Adipocyte (in vitro differentiated cells): ENCODE measurements around the gene STOX1.
A peak's percentile ranks its signal among the peaks of the same experiment; 100 is the strongest.
"Not testable (repeated sequence)": the region's sequence is repeated elsewhere in the genome, so short reads cannot be mapped to it uniquely, and the experiment has no call there.

ENCODE experiments used
- DNase-seq: peaks from one replicate; pipeline ENCODE4 v3.0.0-alpha.2; 2015; ENCODE audit warnings: low read depth
- H3K27me3 ChIP-seq: replicated peaks from 2 replicates; pipeline ENCODE4 v1.7.0; 2013; ENCODE audit warnings: mild to moderate bottlenecking, low read length, moderate library complexity; ENCODE audit not compliant: control insufficient read depth, insufficient read depth
- H3K36me3 ChIP-seq: 2 replicates; pipeline ENCODE4 v1.7.0; 2013; ENCODE audit warnings: low read length, mild to moderate bottlenecking, moderate library complexity; ENCODE audit not compliant: control insufficient read depth, insufficient read depth, severe bottlenecking
- H3K4me1 ChIP-seq: 2 replicates; pipeline ENCODE4 v1.7.0; 2013; ENCODE audit warnings: mild to moderate bottlenecking, low read length, moderate library complexity; ENCODE audit not compliant: control insufficient read depth, insufficient read depth
- H3K4me3 ChIP-seq: 2 replicates; pipeline ENCODE4 v1.7.0; 2013; ENCODE audit warnings: mild to moderate bottlenecking, low read length, moderate library complexity
- H3K9ac ChIP-seq: 2 replicates; pipeline ENCODE4 v1.7.0; 2013; ENCODE audit warnings: mild to moderate bottlenecking, low read length, moderate library complexity
- H3K9me3 ChIP-seq: 2 replicates; pipeline ENCODE4 v1.7.0; 2013; ENCODE audit warnings: mild to moderate bottlenecking, low read length, moderate library complexity; ENCODE audit not compliant: control insufficient read depth

The STOX1 gene

DNA sequence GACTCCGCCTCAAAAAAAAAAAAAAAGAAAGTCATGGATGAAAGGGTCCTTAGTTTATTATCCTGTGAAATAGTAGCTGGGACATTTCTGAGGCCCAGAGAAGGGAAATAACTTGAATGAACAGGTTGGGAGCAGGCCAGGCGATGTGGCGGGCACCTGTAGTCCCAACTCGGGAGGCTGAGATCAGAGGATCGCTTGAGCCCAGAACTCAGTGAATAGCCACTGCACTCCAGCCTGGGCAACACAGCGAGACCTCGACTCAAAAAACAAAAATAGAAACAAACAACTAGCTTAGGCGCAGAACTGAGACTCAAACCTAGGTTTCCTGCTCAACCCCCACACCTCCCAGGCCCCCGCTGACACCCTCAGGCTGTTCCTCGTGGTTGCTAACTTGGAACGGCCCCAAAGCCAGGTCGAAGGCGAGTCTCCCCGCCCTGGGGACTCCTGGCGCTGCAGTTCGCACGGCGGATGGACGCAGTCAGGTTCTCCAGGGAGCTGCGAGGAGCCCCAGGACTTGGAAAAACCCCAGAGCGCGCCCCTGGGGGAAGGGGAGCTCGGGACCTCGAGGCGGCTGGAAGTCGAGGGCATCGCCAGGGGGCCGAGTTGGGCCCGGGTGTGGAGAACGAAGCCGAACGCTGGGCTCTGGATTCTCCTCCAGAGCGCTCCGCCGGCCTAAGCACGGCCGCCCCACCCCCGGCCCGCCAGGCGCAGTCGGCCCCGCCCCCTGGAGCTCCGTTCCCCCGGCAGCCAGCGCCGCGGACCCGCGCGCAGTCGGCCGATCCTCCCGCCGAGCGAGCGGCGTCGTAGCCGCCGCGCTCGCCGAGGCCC lies at the start of gene STOX1:
TSS of gene STOX1 (plus strand) at position 768 of the 828 bp plus-strand sequence. CDS start 93 bp downstream, outside the sequence.
- Histone ChIP-seq H3K36me3 (no peaks in the 10 kb centered on the region), H3K27me3 (peaks cover 25% of the 10 kb centered on the region), H3K9ac (peak within 1 kb of the TSS; percentile 61), H3K9me3 (no peaks in the 10 kb centered on the region), H3K4me1 (peaks cover 2% of the 10 kb centered on the region), H3K4me3 (peak within 1 kb of the TSS; percentile 82)
- peak; percentile 85 for DNase-seq

DNA sequence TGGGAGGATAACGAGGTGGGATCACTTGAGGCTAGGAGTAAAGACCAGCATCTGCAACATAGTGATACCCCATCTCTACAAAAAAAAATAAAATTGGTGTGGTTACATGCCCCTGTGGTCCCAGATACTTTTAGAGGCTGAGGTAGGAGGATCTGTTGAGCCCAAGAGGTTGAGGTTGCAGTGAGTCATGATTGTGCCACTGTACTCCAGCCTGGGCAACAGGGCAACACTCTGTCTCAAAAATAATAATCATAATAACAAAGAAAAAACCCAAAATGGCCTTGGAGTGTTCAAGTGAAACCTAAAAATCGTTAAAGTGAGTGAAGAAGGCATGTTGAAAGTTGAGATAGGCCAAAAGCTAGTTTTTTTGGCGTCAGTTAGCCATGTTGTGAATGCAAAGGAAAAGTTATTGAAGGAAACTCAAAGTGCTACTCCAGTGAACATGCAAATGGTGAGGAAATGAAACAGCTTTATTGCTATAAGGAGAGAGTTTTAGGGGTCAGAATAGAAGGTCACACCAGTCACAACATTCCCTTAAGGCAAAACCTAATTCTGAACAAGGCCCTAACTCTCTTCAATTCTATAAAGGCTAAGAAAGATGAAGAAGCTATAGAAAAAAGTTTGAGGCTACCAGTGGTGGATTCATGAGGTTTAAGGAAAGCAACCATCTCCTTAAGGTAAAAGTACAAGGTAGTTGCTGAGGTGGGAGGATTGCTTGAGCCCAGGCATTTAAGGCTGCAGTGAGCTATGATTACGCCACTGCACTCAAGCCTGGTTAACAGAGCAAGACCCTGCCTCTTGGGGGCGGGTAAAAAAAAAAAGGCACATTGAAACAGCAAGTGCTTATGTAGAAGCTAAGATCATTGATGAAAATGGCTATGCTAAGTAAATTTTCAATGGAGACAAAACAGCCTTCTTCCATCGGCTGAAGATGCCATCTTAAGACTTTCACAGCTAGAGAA lies 45.4 kb upstream of the STOX1 start:
- H3K27me3 ChIP-seq = no peaks in the 10 kb centered on the region
- H3K36me3 ChIP-seq = peaks cover 73% of the 10 kb centered on the region
- H3K9me3 ChIP-seq = no peaks in the 10 kb centered on the region
- DNase-seq = no peak
- H3K9ac ChIP-seq = no peak overlapping the region
- H3K4me3 ChIP-seq = no peak overlapping the region
- H3K4me1 ChIP-seq = no peaks in the 10 kb centered on the region

DNA sequence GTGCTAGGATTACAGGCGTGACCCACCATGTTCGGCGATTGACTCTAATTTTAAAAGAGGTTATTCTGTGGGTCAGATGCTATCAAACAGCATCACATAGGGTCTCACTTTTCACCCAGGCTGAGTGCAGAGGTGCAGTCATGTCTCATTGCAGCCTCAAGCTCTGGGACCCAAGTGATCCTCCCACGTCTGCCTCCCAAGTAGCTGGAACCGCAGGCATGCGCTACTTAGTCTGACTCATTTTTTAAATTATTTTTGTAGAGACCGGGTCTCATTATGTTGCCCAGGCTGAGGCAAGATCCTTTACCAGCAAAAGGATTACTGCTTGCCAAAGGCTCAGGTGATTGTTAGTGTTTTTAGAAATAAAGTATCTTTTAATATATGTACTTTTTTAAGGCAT lies 42.9 kb upstream of the STOX1 start:
- no peaks in the 10 kb centered on the region for H3K9me3 ChIP-seq
- peaks cover 73% of the 10 kb centered on the region for H3K36me3 ChIP-seq
- H3K9ac ChIP-seq = no peak overlapping the region
- H3K4me3 ChIP-seq = no peak overlapping the region
- H3K27me3 ChIP-seq = no peaks in the 10 kb centered on the region
- no peak for DNase-seq
- H3K4me1 ChIP-seq = no peaks in the 10 kb centered on the region

GRCh38 chr10:68787813-68788212 lies 39.5 kb upstream of the STOX1 start:
- Histone ChIP-seq H3K9ac (no peak overlapping the region), H3K4me3 (no peak overlapping the region), H3K27me3 (no peaks in the 10 kb centered on the region), H3K4me1 (no peaks in the 10 kb centered on the region), H3K36me3 (peaks cover 81% of the 10 kb centered on the region), H3K9me3 (no peaks in the 10 kb centered on the region)
- DNase-seq = no peak

DNA sequence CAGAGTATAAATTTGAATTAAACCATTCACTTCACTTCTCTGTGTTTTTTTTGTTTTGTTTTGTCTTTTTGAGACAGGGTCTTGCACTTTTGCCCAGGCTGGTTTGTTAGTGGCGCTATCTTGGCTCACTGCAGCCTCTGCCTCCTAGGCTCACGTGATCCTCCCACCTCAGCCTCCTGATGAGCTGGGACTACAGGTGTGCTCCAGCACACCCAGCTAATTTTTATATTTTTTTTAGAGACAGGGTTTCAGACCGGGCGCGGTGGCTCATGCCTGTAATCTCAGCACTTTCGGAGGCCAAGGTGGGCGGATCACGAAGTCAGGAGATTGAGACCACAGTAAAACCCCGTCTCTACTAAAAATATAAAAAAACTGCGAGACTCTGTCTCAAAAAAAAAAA lies 36.9 kb upstream of the STOX1 start:
- H3K9me3 ChIP-seq = no peaks in the 10 kb centered on the region
- no peak overlapping the region for H3K4me3 ChIP-seq
- H3K36me3 ChIP-seq = peaks cover 89% of the 10 kb centered on the region
- no peak for DNase-seq
- H3K27me3 ChIP-seq = no peaks in the 10 kb centered on the region
- no peak overlapping the region for H3K9ac ChIP-seq
- no peaks in the 10 kb centered on the region for H3K4me1 ChIP-seq

DNA sequence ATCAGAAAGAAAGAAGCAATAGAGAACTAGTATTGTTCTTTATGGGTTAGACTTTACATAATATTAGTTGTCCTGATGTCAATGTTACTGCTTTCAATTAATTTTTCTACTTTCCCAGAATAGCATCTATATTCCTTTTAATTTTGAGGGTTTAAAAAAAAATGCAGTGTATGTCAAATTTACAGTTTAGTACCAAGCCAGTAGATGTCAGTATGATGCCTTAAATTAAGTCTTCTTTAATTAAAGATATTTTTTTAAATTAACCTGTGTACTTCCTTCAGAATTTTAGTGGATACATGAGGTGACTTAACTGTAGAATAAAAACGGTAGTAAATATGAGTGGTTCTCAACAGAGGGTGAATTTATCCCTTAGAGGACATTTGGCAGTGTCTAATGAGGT lies 35.2 kb upstream of the STOX1 start:
- Histone ChIP-seq H3K9me3 (no peaks in the 10 kb centered on the region), H3K36me3 (peaks cover 85% of the 10 kb centered on the region), H3K27me3 (no peaks in the 10 kb centered on the region), H3K4me3 (no peak overlapping the region), H3K4me1 (peaks cover 3% of the 10 kb centered on the region), H3K9ac (no peak overlapping the region)
- DNase-seq = peak; percentile 66

GRCh38 chr10:68795886-68796532 lies 31.3 kb upstream of the STOX1 start:
- H3K9ac ChIP-seq = no peak overlapping the region

DNA sequence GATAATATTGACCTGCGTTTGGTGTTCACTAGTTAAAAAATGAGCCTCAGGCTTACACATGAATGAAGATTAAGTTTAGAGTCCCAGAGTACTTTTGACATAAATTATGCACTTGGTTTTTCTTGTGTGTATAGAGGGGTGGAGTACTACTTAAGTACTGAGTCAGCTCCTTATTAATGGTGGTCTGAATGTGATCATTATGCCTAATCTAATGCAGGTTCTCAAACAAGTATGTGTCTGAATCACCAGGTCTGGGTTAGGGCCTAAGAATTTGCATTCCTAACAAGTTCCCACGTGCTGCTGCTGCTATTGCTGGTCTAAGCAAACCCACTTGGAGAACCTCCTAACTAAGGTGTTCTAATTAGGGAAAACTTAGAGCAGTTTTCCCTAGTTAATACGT lies 30.7 kb upstream of the STOX1 start:
- Histone ChIP-seq H3K4me3 (no peak overlapping the region), H3K9ac (no peak overlapping the region), H3K9me3 (no peaks in the 10 kb centered on the region), H3K36me3 (peaks cover 42% of the 10 kb centered on the region), H3K27me3 (no peaks in the 10 kb centered on the region), H3K4me1 (peaks cover 16% of the 10 kb centered on the region)
- no peak for DNase-seq

More at GRCh38 chr10:68795886-68796532, 31.3 kb upstream of the STOX1 start:
- no peak for DNase-seq
- Histone ChIP-seq H3K36me3 (peaks cover 48% of the 10 kb centered on the region), H3K4me3 (no peak overlapping the region), H3K4me1 (peaks cover 16% of the 10 kb centered on the region), H3K27me3 (no peaks in the 10 kb centered on the region), H3K9me3 (no peaks in the 10 kb centered on the region)

- Histone ChIP-seq H3K36me3 (peaks cover 15% of the 10 kb centered on the region), H3K9me3 (no peaks in the 10 kb centered on the region), H3K4me3 (no peak overlapping the region), H3K4me1 (peaks cover 16% of the 10 kb centered on the region), H3K27me3 (no peaks in the 10 kb centered on the region), H3K9ac (no peak overlapping the region)
- DNase-seq = peak; percentile 34
Observed at GRCh38 chr10:68800211-68800610, 27.1 kb upstream of the STOX1 start.

DNA sequence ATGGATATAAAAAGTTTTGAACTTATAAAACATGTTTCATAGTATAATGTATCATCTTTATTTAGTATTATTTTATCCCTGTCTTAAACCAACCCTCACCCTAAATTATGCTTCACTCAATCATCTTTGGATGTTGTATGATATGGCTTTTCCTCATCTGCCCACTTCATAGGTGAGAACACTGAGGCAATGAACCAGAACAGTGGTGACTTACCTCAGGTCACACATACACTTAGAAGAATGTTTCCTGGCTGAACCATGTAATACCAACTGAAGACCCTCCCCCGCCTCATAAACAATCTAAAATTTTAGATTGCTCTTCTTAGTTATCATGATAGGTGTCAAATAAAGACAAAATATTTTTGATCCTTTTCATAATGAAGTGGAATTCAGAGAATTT lies 22.6 kb upstream of the STOX1 start:
- H3K27me3 ChIP-seq = no peaks in the 10 kb centered on the region
- no peak for DNase-seq
- H3K9ac ChIP-seq = no peak overlapping the region
- peaks cover 9% of the 10 kb centered on the region for H3K4me1 ChIP-seq
- H3K36me3 ChIP-seq = no peaks in the 10 kb centered on the region
- H3K9me3 ChIP-seq = no peaks in the 10 kb centered on the region
- H3K4me3 ChIP-seq = no peak overlapping the region

- H3K36me3 ChIP-seq, H3K4me1 ChIP-seq, H3K4me3 ChIP-seq, H3K9me3 ChIP-seq, H3K27me3 ChIP-seq, DNase-seq, H3K9ac ChIP-seq: not testable (repeated sequence)
Observed at GRCh38 chr10:68810830-68811229, 16.5 kb upstream of the STOX1 start.
